ENCODE measurements around the gene THNSL1.

DNA sequence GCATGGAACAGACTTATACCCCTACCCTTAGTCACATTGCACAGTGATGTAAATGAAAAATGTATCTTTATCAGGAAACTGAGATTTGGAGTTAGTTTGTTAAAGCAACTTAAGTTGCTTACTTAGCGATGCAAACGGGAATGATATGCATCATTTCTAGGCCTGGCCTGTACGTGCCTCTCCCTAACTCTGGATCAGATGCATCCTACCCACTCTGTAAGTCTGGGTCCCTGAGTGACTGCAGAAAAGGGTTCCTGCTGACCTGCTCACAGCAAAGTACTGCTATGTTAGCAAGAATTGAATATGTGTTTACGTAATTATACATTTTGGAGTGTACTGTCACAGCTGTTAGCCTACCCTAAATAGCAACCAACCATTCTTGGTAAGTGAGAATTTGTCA, 33.3 kb upstream of the THNSL1 start:
- TF ChIP-seq ZNF761 (CRISPR knock-in tag; conservative IDR thresholded peaks at IDR 0.05) (no peak), POLR2AphosphoS2 (IDR thresholded peaks at IDR 0.05; ENCODE audit: low read depth, low read length) (no peak), SRY (CRISPR knock-in tag; IDR thresholded peaks at IDR 0.05) (no peak), ERF (CRISPR knock-in tag; IDR thresholded peaks at IDR 0.05) (no peak)
- TF ChIP-seq, protein P1, sequence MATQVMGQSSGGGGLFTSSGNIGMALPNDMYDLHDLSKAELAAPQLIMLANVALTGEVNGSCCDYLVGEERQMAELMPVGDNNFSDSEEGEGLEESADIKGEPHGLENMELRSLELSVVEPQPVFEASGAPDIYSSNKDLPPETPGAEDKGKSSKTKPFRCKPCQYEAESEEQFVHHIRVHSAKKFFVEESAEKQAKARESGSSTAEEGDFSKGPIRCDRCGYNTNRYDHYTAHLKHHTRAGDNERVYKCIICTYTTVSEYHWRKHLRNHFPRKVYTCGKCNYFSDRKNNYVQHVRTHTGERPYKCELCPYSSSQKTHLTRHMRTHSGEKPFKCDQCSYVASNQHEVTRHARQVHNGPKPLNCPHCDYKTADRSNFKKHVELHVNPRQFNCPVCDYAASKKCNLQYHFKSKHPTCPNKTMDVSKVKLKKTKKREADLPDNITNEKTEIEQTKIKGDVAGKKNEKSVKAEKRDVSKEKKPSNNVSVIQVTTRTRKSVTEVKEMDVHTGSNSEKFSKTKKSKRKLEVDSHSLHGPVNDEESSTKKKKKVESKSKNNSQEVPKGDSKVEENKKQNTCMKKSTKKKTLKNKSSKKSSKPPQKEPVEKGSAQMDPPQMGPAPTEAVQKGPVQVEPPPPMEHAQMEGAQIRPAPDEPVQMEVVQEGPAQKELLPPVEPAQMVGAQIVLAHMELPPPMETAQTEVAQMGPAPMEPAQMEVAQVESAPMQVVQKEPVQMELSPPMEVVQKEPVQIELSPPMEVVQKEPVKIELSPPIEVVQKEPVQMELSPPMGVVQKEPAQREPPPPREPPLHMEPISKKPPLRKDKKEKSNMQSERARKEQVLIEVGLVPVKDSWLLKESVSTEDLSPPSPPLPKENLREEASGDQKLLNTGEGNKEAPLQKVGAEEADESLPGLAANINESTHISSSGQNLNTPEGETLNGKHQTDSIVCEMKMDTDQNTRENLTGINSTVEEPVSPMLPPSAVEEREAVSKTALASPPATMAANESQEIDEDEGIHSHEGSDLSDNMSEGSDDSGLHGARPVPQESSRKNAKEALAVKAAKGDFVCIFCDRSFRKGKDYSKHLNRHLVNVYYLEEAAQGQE (IDR thresholded peaks at IDR 0.05; ENCODE audit: borderline replicate concordance in 1 of 2, low read depth in 1 of 2, low read length in 2 of 2) = no peak
- TF ChIP-seq, protein P2, sequence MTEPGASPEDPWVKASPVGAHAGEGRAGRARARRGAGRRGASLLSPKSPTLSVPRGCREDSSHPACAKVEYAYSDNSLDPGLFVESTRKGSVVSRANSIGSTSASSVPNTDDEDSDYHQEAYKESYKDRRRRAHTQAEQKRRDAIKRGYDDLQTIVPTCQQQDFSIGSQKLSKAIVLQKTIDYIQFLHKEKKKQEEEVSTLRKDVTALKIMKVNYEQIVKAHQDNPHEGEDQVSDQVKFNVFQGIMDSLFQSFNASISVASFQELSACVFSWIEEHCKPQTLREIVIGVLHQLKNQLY (CRISPR knock-in tag; IDR thresholded peaks at IDR 0.05) = no peak
